H9 (cell line): ENCODE measurements around the gene OSBPL10. TPM values are rescaled to one million over a fixed set of nuclear protein-coding genes. Genes with fewer than 3 reads are reported as not detected.

Experiments
- DNase-seq: peaks from one replicate; pipeline ENCODE4 v3.0.0-alpha.2; 2017
- H2AFZ ChIP-seq: one replicate; pipeline ENCODE4 v1.6.1; 2013; ENCODE audit warnings: mild to moderate bottlenecking, low read length, control low read depth, moderate library complexity
- H2AK5ac ChIP-seq: 2 replicates; pipeline ENCODE4 v1.6.1; 2013; ENCODE audit warnings: low read length, control low read depth, mixed read lengths; ENCODE audit not compliant: insufficient read length
- H2BK120ac ChIP-seq: one replicate; pipeline ENCODE4 v1.6.1; 2013; ENCODE audit warnings: low read depth, mild to moderate bottlenecking, low read length, control low read depth, inconsistent platforms; ENCODE audit not compliant: poor library complexity, severe bottlenecking
- H2BK12ac ChIP-seq: 2 replicates; pipeline ENCODE4 v1.6.1; 2013; ENCODE audit warnings: low read length, control low read depth, mixed read lengths, low read depth; ENCODE audit not compliant: insufficient read length
- H2BK15ac ChIP-seq: 2 replicates; pipeline ENCODE4 v1.6.1; 2013; ENCODE audit warnings: low read depth, low read length, control low read depth
- H2BK20ac ChIP-seq: one replicate; pipeline ENCODE4 v1.6.1; 2013; ENCODE audit warnings: low read depth, mild to moderate bottlenecking, low read length, control low read depth, inconsistent platforms; ENCODE audit not compliant: poor library complexity, severe bottlenecking
- H2BK5ac ChIP-seq: 2 replicates; pipeline ENCODE4 v1.6.1; 2013; ENCODE audit warnings: low read length, control low read depth, mixed read lengths; ENCODE audit not compliant: insufficient read length
- H3K14ac ChIP-seq: 2 replicates; pipeline ENCODE4 v1.6.1; 2013; ENCODE audit warnings: low read length, control low read depth; ENCODE audit not compliant: insufficient read depth
- H3K18ac ChIP-seq: 2 replicates; pipeline ENCODE4 v1.6.1; 2013; ENCODE audit warnings: low read depth, mild to moderate bottlenecking, mixed read lengths, low read length, control low read depth; ENCODE audit not compliant: insufficient read length
- H3K23ac ChIP-seq: 2 replicates; pipeline ENCODE4 v1.6.1; 2013; ENCODE audit warnings: low read length, control low read depth, mixed read lengths, low read depth; ENCODE audit not compliant: insufficient read length
- H3K23me2 ChIP-seq: 2 replicates; pipeline ENCODE4 v1.6.1; 2013; ENCODE audit warnings: low read depth, mild to moderate bottlenecking, mixed read lengths, low read length, control low read depth; ENCODE audit not compliant: insufficient read length, poor library complexity, severe bottlenecking
- H3K27ac ChIP-seq: 2 replicates; pipeline ENCODE4 v1.5.1; 2013; ENCODE audit warnings: low read length, control low read depth, mixed read lengths, low read depth; ENCODE audit not compliant: insufficient read length
- H3K27me3 ChIP-seq: 2 replicates; pipeline ENCODE4 v1.6.1; 2013; ENCODE audit warnings: low read length, control low read depth, inconsistent platforms; ENCODE audit not compliant: insufficient read depth
- H3K4ac ChIP-seq: 2 replicates; pipeline ENCODE4 v1.6.1; 2013; ENCODE audit warnings: low read depth, mild to moderate bottlenecking, control low read depth, inconsistent platforms, low read length, moderate library complexity
- H3K4me1 ChIP-seq: 2 replicates; pipeline ENCODE4 v1.6.1; 2013; ENCODE audit warnings: low read length, control low read depth, inconsistent platforms; ENCODE audit not compliant: insufficient read depth
- H3K4me2 ChIP-seq: 2 replicates; pipeline ENCODE4 v1.6.1; 2013; ENCODE audit warnings: low read length, control low read depth, mixed read lengths; ENCODE audit not compliant: insufficient read length, insufficient read depth
- H3K56ac ChIP-seq: 2 replicates; pipeline ENCODE4 v1.6.1; 2013; ENCODE audit warnings: low read depth, mild to moderate bottlenecking, mixed read lengths, low read length, control low read depth; ENCODE audit not compliant: insufficient read length
- H3K79me1 ChIP-seq: 2 replicates; pipeline ENCODE4 v1.6.1; 2013; ENCODE audit warnings: low read depth, mild to moderate bottlenecking, moderate library complexity, low read length, control low read depth, inconsistent platforms; ENCODE audit not compliant: insufficient read depth, poor library complexity, severe bottlenecking
- H3K79me2 ChIP-seq: 2 replicates; pipeline ENCODE4 v1.6.1; 2013; ENCODE audit warnings: low read length, control low read depth, inconsistent platforms; ENCODE audit not compliant: insufficient read depth
- H3K9ac ChIP-seq: 2 replicates; pipeline ENCODE4 v1.6.1; 2013; ENCODE audit warnings: low read length, control low read depth, mixed read lengths; ENCODE audit not compliant: insufficient read length; ENCODE audit errors: extremely low read depth
- H3K9me3 ChIP-seq: one replicate; pipeline ENCODE4 v1.6.1; 2013; ENCODE audit warnings: low read depth, low read length, inconsistent platforms; ENCODE audit not compliant: control insufficient read depth
- H3T11ph ChIP-seq: one replicate; pipeline ENCODE4 v1.6.1; 2013; ENCODE audit warnings: mild to moderate bottlenecking, low read length, control low read depth, inconsistent platforms
- H4K20me1 ChIP-seq: one replicate; pipeline ENCODE4 v1.6.1; 2013; ENCODE audit not compliant: control insufficient read depth, insufficient read length, insufficient read depth
- H4K5ac ChIP-seq: 2 replicates; pipeline ENCODE4 v1.6.1; 2013; ENCODE audit warnings: low read depth, mild to moderate bottlenecking, mixed read lengths, low read length, control low read depth; ENCODE audit not compliant: insufficient read length
- H4K8ac ChIP-seq: replicated peaks from 2 replicates; pipeline ENCODE4 v1.6.1; 2013; ENCODE audit warnings: low read length, control low read depth, mixed read lengths, low read depth; ENCODE audit not compliant: insufficient read length
- H4K91ac ChIP-seq: 2 replicates; pipeline ENCODE4 v1.6.1; 2013; ENCODE audit warnings: low read depth, mild to moderate bottlenecking, moderate library complexity, mixed read lengths, low read length, control low read depth; ENCODE audit not compliant: insufficient read length
- H3K27ac Mint-ChIP-seq, 3 experiments: 2 replicates in 2 of 3; 3 replicates in 1 of 3; pipeline ENCODE4 v1.8.0; 2020 to 2021; ENCODE audit warnings: mixed read lengths in 3 of 3, mild to moderate bottlenecking in 1 of 3, moderate library complexity in 1 of 3
- H3K27me3 Mint-ChIP-seq: 2 replicates; pipeline ENCODE4 v1.8.0; 2021; ENCODE audit warnings: low read depth, mild to moderate bottlenecking, moderate library complexity, mixed read lengths
- H3K36me3 Mint-ChIP-seq, 3 experiments: 2 replicates in 2 of 3; 3 replicates in 1 of 3; pipeline ENCODE4 v1.8.0; 2020 to 2021; ENCODE audit warnings: low read depth in 3 of 3, mixed read lengths in 3 of 3; ENCODE audit not compliant: insufficient read depth in 1 of 3
- H3K4me1 Mint-ChIP-seq, 2 experiments: 2 replicates each; pipeline ENCODE4 v1.8.0; 2020; ENCODE audit warnings: mixed read lengths in 2 of 2
- H3K4me3 Mint-ChIP-seq, 2 experiments: 2 replicates in 1 of 2; 3 replicates in 1 of 2; pipeline ENCODE4 v1.8.0; 2020 to 2021; ENCODE audit warnings: mild to moderate bottlenecking in 2 of 2, mixed read lengths in 2 of 2, moderate library complexity in 1 of 2
- H3K9me3 Mint-ChIP-seq, 2 experiments: 2 replicates in 1 of 2; 3 replicates in 1 of 2; pipeline ENCODE4 v1.8.0; 2020; ENCODE audit warnings: mild to moderate bottlenecking in 2 of 2, mixed read lengths in 2 of 2, moderate library complexity in 1 of 2
- WGBS: extraction: QIAGEN DNeasy Blood & Tissue Kit; methylation state at CpG from one replicate; pipeline ENCODE4 v1.1.7; 2013; ENCODE audit warnings: missing lambda C conversion rate, low lambda C conversion rate, mixed read lengths; ENCODE audit not compliant: insufficient read length; ENCODE audit errors: extremely low coverage; 5-methylcytosine and 5-hydroxymethylcytosine counted together
- total RNA-seq: library from RNA; stranded (reverse); gene quantifications from 2 replicates; pipeline ENCODE4 v1.2.1, GENCODE V29; 2021
- TF ChIP-seq, protein P1 (sequence below): fragments of 200-600 bp; sonication (generic); conservative IDR thresholded peaks from 3 replicates; pipeline ENCODE4 v1.8.0; 2021; ENCODE audit warnings: antibody characterized with exemption, mild to moderate bottlenecking

The OSBPL10 gene
- total RNA-seq, 1 experiment from 2014 or later: 42.7 TPM

DNA sequence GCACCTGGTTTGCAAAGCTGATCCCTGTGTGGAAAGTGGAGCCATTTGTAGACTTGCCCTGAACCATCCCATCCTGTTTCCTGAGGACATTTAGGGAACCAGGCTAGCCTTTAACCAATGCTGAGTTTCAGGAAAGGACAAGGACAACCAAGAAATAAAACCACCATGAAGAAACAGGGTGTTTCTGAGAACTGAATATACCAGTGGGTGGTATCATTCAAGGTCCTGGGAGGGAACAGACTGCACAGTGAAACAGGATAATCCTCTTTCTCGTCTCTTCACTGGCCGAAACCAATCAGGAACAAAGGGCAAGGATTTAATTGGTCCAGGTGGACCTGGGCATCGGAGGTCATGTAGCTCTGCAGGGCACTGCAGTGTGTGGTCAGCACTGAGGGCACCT is 22.3 kb upstream of the OSBPL10 start:
- no peak overlapping the region for H3K27ac Mint-ChIP-seq

More for the DNA sequence above, 22.3 kb upstream of the OSBPL10 start:
- Histone ChIP-seq H4K20me1 (no peaks in the 10 kb centered on the region), H2BK120ac (no peak overlapping the region), H2AK5ac (no peak overlapping the region), H2BK20ac (no peak overlapping the region), H3K23me2 (no peaks in the 10 kb centered on the region), H3K14ac (no peak overlapping the region), H3K9me3 (no peaks in the 10 kb centered on the region), H3K27ac (no peak overlapping the region), H4K91ac (no peak overlapping the region), H3K4me1 (peaks cover 3% of the 10 kb centered on the region; the same call in 1 of the 2 replicates), H3K4ac (no peak overlapping the region), H3K4me2 (no peak overlapping the region), H3K79me2 (no peaks in the 10 kb centered on the region), H3K18ac (no peak overlapping the region), H3K79me1 (no peaks in the 10 kb centered on the region), H3K9ac (no peak overlapping the region), H2BK12ac (no peak overlapping the region), H4K8ac (no peak overlapping the region), H4K5ac (no peak overlapping the region), H2BK5ac (no peak overlapping the region), H3K27me3 (no peaks in the 10 kb centered on the region), H2AFZ (no peak overlapping the region), H3T11ph (no peak overlapping the region), H2BK15ac (no peak overlapping the region), H3K56ac (no peak overlapping the region), H3K23ac (no peak overlapping the region)
- TF ChIP-seq, protein P1, sequence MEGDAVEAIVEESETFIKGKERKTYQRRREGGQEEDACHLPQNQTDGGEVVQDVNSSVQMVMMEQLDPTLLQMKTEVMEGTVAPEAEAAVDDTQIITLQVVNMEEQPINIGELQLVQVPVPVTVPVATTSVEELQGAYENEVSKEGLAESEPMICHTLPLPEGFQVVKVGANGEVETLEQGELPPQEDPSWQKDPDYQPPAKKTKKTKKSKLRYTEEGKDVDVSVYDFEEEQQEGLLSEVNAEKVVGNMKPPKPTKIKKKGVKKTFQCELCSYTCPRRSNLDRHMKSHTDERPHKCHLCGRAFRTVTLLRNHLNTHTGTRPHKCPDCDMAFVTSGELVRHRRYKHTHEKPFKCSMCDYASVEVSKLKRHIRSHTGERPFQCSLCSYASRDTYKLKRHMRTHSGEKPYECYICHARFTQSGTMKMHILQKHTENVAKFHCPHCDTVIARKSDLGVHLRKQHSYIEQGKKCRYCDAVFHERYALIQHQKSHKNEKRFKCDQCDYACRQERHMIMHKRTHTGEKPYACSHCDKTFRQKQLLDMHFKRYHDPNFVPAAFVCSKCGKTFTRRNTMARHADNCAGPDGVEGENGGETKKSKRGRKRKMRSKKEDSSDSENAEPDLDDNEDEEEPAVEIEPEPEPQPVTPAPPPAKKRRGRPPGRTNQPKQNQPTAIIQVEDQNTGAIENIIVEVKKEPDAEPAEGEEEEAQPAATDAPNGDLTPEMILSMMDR: no peak
- Mint-ChIP-seq H3K4me1 (peaks cover 22 to 23% of the 10 kb centered on the region in 2 experiments), H3K36me3 (no peaks in the 10 kb centered on the region), H3K9me3 (no peaks in the 10 kb centered on the region), H3K27me3 (no peaks in the 10 kb centered on the region; the same call in 1 of the 2 replicates), H3K4me3 (no peak overlapping the region)
- DNase-seq: no peak
- no CpG with 5 or more reads among the region's 3 CpGs for WGBS
